Thymus (tissue), 11 donors: Measurements from ENCODE around the gene DPM3. TPM values are rescaled to one million over a fixed set of nuclear protein-coding genes. Genes with fewer than 3 reads are reported as not detected.

Experiments used
- DNase-seq, 9 donors: peaks; one replicate each; pipeline ENCODE4 v3.0.0-alpha.2; 2013; ENCODE audit warnings: low spot score in 9 of 9, low read depth in 6 of 9, missing footprints in 1 of 9
- H3K27ac ChIP-seq, 2 donors: one replicate each; pipeline ENCODE4 v1.5.1; 2013; ENCODE audit warnings: control low read depth in 1 of 2, low read depth in 1 of 2, low read length in 1 of 2, mild to moderate bottlenecking in 1 of 2, moderate library complexity in 1 of 2
- H3K27me3 ChIP-seq, 2 donors: one replicate each; pipeline ENCODE4 v1.5.1; 2013; ENCODE audit warnings: low read length in 1 of 2; ENCODE audit not compliant: control insufficient read depth in 2 of 2, insufficient read depth in 1 of 2
- H3K36me3 ChIP-seq, 2 donors: one replicate each; pipeline ENCODE4 v1.5.1; 2013; ENCODE audit warnings: low read length in 1 of 2, mild to moderate bottlenecking in 1 of 2, moderate library complexity in 1 of 2; ENCODE audit not compliant: control insufficient read depth in 2 of 2, insufficient read depth in 2 of 2
- H3K4me1 ChIP-seq, 2 donors: one replicate each; pipeline ENCODE4 v1.5.1; 2013; ENCODE audit warnings: low read length in 2 of 2; ENCODE audit not compliant: control insufficient read depth in 2 of 2, insufficient read depth in 2 of 2
- H3K4me3 ChIP-seq, 2 donors: one replicate each; pipeline ENCODE4 v1.5.1; 2013; ENCODE audit warnings: low read length in 2 of 2, control low read depth in 1 of 2, mild to moderate bottlenecking in 1 of 2
- H3K9me3 ChIP-seq, 2 donors: one replicate each; pipeline ENCODE4 v1.5.1; 2013; ENCODE audit warnings: low read length in 1 of 2, mild to moderate bottlenecking in 1 of 2; ENCODE audit not compliant: control insufficient read depth in 2 of 2, insufficient read depth in 1 of 2
- WGBS: extraction: QIAGEN DNeasy Blood & Tissue Kit; methylation state at CpG from one replicate; pipeline ENCODE4 v1.1.7; 2013; 5-methylcytosine and 5-hydroxymethylcytosine counted together
- polyA plus RNA-seq: library from polyadenylated mRNA; stranded (reverse); fragments of 200-250 nt; gene quantifications from one replicate; pipeline ENCODE4 v1.2.3, GENCODE V29; 2013
- total RNA-seq: library from RNA; stranded (reverse); fragments of 120-200 nt; gene quantifications from one replicate; pipeline ENCODE4 v1.2.4, GENCODE V29; 2013
- donor health status: healthy.

Gene DPM3
- total and polyA plus RNA-seq, 2 donors: 34.0 to 155 TPM

GRCh38 chr1:155131285-155131684, 9.0 kb downstream of the DPM3 start:
- WGBS: 97% methylated on average over 8 of the region's 8 CpGs
- no peak for DNase-seq
- H3K27ac ChIP-seq: no peak overlapping the region
- H3K36me3 ChIP-seq: peaks cover 21 to 29% of the 10 kb centered on the region in 2 donors
- no peak overlapping the region for H3K4me3 ChIP-seq
- H3K4me1 ChIP-seq: peaks cover 22 to 58% of the 10 kb centered on the region in 2 donors
- H3K27me3 ChIP-seq: peaks cover 0 to 32% of the 10 kb centered on the region in 2 donors
- H3K9me3 ChIP-seq: no peaks in the 10 kb centered on the region

GRCh38 chr1:155130272-155131006, 9.9 kb downstream of the DPM3 start:
- peak overlapping the region; percentile 65 to 71 for H3K4me3 ChIP-seq
- WGBS: 30% methylated on average over 6 of the region's 6 CpGs
- H3K27me3 ChIP-seq: peaks cover 4 to 40% of the 10 kb centered on the region in 2 donors
- H3K4me1 ChIP-seq: peaks cover 24 to 64% of the 10 kb centered on the region in 2 donors
- no peaks in the 10 kb centered on the region for H3K9me3 ChIP-seq
- peak overlapping the region; percentile 52 to 74 for H3K27ac ChIP-seq
- H3K36me3 ChIP-seq: peaks cover 21 to 29% of the 10 kb centered on the region in 2 donors
- no peak for DNase-seq

- 4% methylated on average over 14 of the region's 14 CpGs for WGBS
- Histone ChIP-seq H3K9me3 (no peaks in the 10 kb centered on the region), H3K4me1 (peaks cover 19 to 54% of the 10 kb centered on the region in 2 donors), H3K36me3 (peaks cover 16 to 19% of the 10 kb centered on the region in 2 donors), H3K27ac (peak overlapping the region; percentile 32 to 52), H3K27me3 (peaks cover 4 to 55% of the 10 kb centered on the region in 2 donors), H3K4me3 (peak overlapping the region; percentile 65 to 71)
- peak in 2 of 9 donors; percentile 23 to 50 for DNase-seq
Observed at GRCh38 chr1:155128755-155129473, 11.4 kb downstream of the DPM3 start.

GRCh38 chr1:155127967-155128754, 12.2 kb downstream of the DPM3 start:
- Histone ChIP-seq H3K36me3 (peaks cover 9 to 12% of the 10 kb centered on the region in 2 donors), H3K27me3 (peaks cover 4 to 60% of the 10 kb centered on the region in 2 donors), H3K27ac (peak overlapping the region; percentile 52 to 73), H3K4me1 (peaks cover 19 to 52% of the 10 kb centered on the region in 2 donors), H3K4me3 (peak overlapping the region; percentile 65 to 71), H3K9me3 (no peaks in the 10 kb centered on the region)
- 4% methylated on average over 17 of the region's 17 CpGs for WGBS
- no peak for DNase-seq

- Histone ChIP-seq H3K4me3 (peak within 1 kb of the TSS; percentile 65 to 71), H3K36me3 (peaks cover 8 to 10% of the 10 kb centered on the region in 2 donors), H3K4me1 (peaks cover 19 to 52% of the 10 kb centered on the region in 2 donors), H3K27me3 (peaks cover 4 to 60% of the 10 kb centered on the region in 2 donors), H3K9me3 (no peaks in the 10 kb centered on the region), H3K27ac (peak within 1 kb of the TSS; percentile 62 to 73)
- WGBS: under 1% methylated on average over 76 of the region's 76 CpGs
- peak in 3 of 9 donors; percentile 44 to 73 (median 47) for DNase-seq
Observed at GRCh38 chr1:155127105-155127966, 13.0 kb downstream of the DPM3 start, which contains the start of gene EFNA1. EFNA1 (plus strand) TSS chr1:155127876; CDS start chr1:155127978, 102 bp downstream.

- Histone ChIP-seq H3K27ac (peak overlapping the region; percentile 40 to 70), H3K4me1 (peaks cover 19 to 52% of the 10 kb centered on the region in 2 donors), H3K9me3 (no peaks in the 10 kb centered on the region), H3K27me3 (peaks cover 4 to 64% of the 10 kb centered on the region in 2 donors), H3K36me3 (peaks cover 5 to 7% of the 10 kb centered on the region in 2 donors), H3K4me3 (peak overlapping the region; percentile 53 to 71)
- WGBS: 3% methylated on average over 32 of the region's 32 CpGs
- peak in 3 of 9 donors; percentile 46 to 72 (median 51) for DNase-seq
Observed at GRCh38 chr1:155126556-155127104, 13.7 kb downstream of the DPM3 start.

- Histone ChIP-seq H3K4me3 (peak overlapping the region in 1 of 2 donors; percentile 71), H3K27ac (peak overlapping the region; percentile 7 to 70), H3K27me3 (peaks cover 4 to 69% of the 10 kb centered on the region in 2 donors), H3K36me3 (peaks cover 0 to under 1% of the 10 kb centered on the region in 2 donors), H3K4me1 (peaks cover 19 to 52% of the 10 kb centered on the region in 2 donors), H3K9me3 (no peaks in the 10 kb centered on the region)
- no peak for DNase-seq
- 66% methylated on average over 53 of the region's 53 CpGs for WGBS
Observed at GRCh38 chr1:155125946-155126555, 14.3 kb downstream of the DPM3 start.
